ENCODE results near the gene PTPRQ.
"Not testable (repeated sequence)": the region's sequence is repeated elsewhere in the genome, so short reads cannot be mapped to it uniquely, and the experiment has no call there.

The PTPRQ gene

GRCh38 chr12:80648881-80649280 is 204.8 kb downstream of the PTPRQ start:
- DNase-seq, result no peak

- no peak for DNase-seq
Observed at GRCh38 chr12:80655751-80656150, 211.7 kb downstream of the PTPRQ start.

- no peak for DNase-seq
Observed at GRCh38 chr12:80659512-80660063, 215.6 kb downstream of the PTPRQ start.

- no peak for DNase-seq
Observed at GRCh38 chr12:80662586-80662985, 218.6 kb downstream of the PTPRQ start.

GRCh38 chr12:80670214-80670613 is 226.2 kb downstream of the PTPRQ start:
- no peak for DNase-seq

- DNase-seq, result not testable (repeated sequence)
Observed at GRCh38 chr12:80676042-80676636, 232.1 kb downstream of the PTPRQ start.

GRCh38 chr12:80676856-80677255 is 232.8 kb downstream of the PTPRQ start:
- no peak for DNase-seq

- DNase-seq, result no peak
Observed at GRCh38 chr12:80677994-80678393, 234.0 kb downstream of the PTPRQ start.

GRCh38 chr12:80679346-80680131 is 235.5 kb downstream of the PTPRQ start:
- no peak for DNase-seq

- DNase-seq, result no peak
Observed at GRCh38 chr12:80681287-80681686, 237.3 kb downstream of the PTPRQ start.

- no peak for DNase-seq
Observed at GRCh38 chr12:80681786-80682185, 237.8 kb downstream of the PTPRQ start.

- DNase-seq, result no peak
Observed at GRCh38 chr12:80684077-80684495, 240.1 kb downstream of the PTPRQ start.

- DNase-seq, result no peak
Observed at GRCh38 chr12:80690090-80690489, 246.1 kb downstream of the PTPRQ start.

- no peak for DNase-seq
Observed at GRCh38 chr12:80690513-80690912, 246.5 kb downstream of the PTPRQ start.

- DNase-seq, result no peak
Observed at GRCh38 chr12:80692114-80692513, 248.1 kb downstream of the PTPRQ start.

GRCh38 chr12:80697270-80697887 is 253.3 kb downstream of the PTPRQ start:
- DNase-seq, result no peak

GRCh38 chr12:80698256-80698655 is 254.2 kb downstream of the PTPRQ start:
- no peak for DNase-seq

GRCh38 chr12:80698847-80699542 is 255.0 kb downstream of the PTPRQ start:
- no peak for DNase-seq

GRCh38 chr12:80700327-80700726 is 256.3 kb downstream of the PTPRQ start:
- no peak for DNase-seq

- DNase-seq, result no peak
Observed at GRCh38 chr12:80701388-80701787, 257.4 kb downstream of the PTPRQ start.

GRCh38 chr12:80702889-80703805 is 259.1 kb downstream of the PTPRQ start:
- DNase-seq, result no peak

GRCh38 chr12:80704420-80704819 is 260.4 kb downstream of the PTPRQ start:
- DNase-seq, result no peak

Data from CD4-positive, alpha-beta T cell treated with Interleukin-17A for 1 hour (primary cell).